WTC11 (cell line): ENCODE results near the gene TMEM127. TPM values are rescaled to one million over a fixed set of nuclear protein-coding genes. Genes with fewer than 3 reads are reported as not detected.

Experiments
- ATAC-seq: fragments of 200-7000 bp; cut with Tn5 transposase; 2 replicates; pipeline ENCODE4 v1.10.0; 2021; ENCODE audit warnings: mild to moderate bottlenecking, moderate library complexity
- CTCF ChIA-PET: fragments of 300-600 bp; sonication (Branson Sonifier 250); formaldehyde crosslinking; loops from one replicate; lab custom pipeline; 2021; ENCODE audit warnings: antibody characterized with exemption; lab: Charles Lee
- POLR2A ChIA-PET: fragments of 350-600 bp; sonication (Branson Sonifier 250); formaldehyde crosslinking; loops from one replicate; lab custom pipeline; 2021; ENCODE audit warnings: antibody characterized with exemption; lab: Charles Lee
- DNase-seq: peaks from one replicate; pipeline ENCODE4 v3.0.0; 2021; ENCODE audit warnings: low spot score
- H3K27ac Mint-ChIP-seq: 2 replicates; pipeline ENCODE4 v1.8.0; 2021; ENCODE audit warnings: mixed read lengths
- H3K27me3 Mint-ChIP-seq: 2 replicates; pipeline ENCODE4 v1.8.0; 2021; ENCODE audit warnings: low read depth, mild to moderate bottlenecking, moderate library complexity, mixed read lengths
- H3K36me3 Mint-ChIP-seq: 2 replicates; pipeline ENCODE4 v1.8.0; 2021; ENCODE audit warnings: mixed read lengths
- H3K4me1 Mint-ChIP-seq: 2 replicates; pipeline ENCODE4 v1.8.0; 2022; ENCODE audit warnings: mixed read lengths
- H3K4me3 Mint-ChIP-seq: 2 replicates; pipeline ENCODE4 v1.8.0; 2021; ENCODE audit warnings: mild to moderate bottlenecking, moderate library complexity, mixed read lengths
- H3K9me3 Mint-ChIP-seq: 2 replicates; pipeline ENCODE4 v1.8.0; 2021; ENCODE audit warnings: mixed read lengths
- AR ChIP-seq: fragments of 250-450 bp; sonication (Bioruptor Pico); IDR thresholded peaks from 2 replicates; pipeline ENCODE4 v1.9.0; 2021; ENCODE audit warnings: mild to moderate bottlenecking
- CBFB ChIP-seq: sonication (generic); formaldehyde crosslinking; IDR thresholded peaks from 2 replicates; pipeline ENCODE4 v1.8.1; 2022; ENCODE audit warnings: mild to moderate bottlenecking, low read depth, missing genetic modification reagents
- CREM ChIP-seq: sonication (generic); formaldehyde crosslinking; IDR thresholded peaks from 2 replicates; pipeline ENCODE4 v1.8.1; 2022; ENCODE audit warnings: mild to moderate bottlenecking, missing genetic modification reagents, moderate library complexity
- ELF4 ChIP-seq: sonication (generic); formaldehyde crosslinking; IDR thresholded peaks from 2 replicates; pipeline ENCODE4 v1.8.1; 2022; ENCODE audit warnings: low read depth, mild to moderate bottlenecking, moderate library complexity, missing genetic modification reagents
- ESRRA ChIP-seq: sonication (generic); formaldehyde crosslinking; IDR thresholded peaks from 2 replicates; pipeline ENCODE4 v1.8.1; 2022; ENCODE audit warnings: mild to moderate bottlenecking, missing genetic modification reagents, borderline replicate concordance
- FOXJ3 ChIP-seq: sonication (generic); formaldehyde crosslinking; IDR thresholded peaks from 2 replicates; pipeline ENCODE4 v1.9.0; 2021; ENCODE audit warnings: missing genetic modification reagents, mild to moderate bottlenecking, borderline replicate concordance
- FOXK1 ChIP-seq: sonication (generic); formaldehyde crosslinking; IDR thresholded peaks from 2 replicates; pipeline ENCODE4 v1.8.0; 2022; ENCODE audit warnings: mild to moderate bottlenecking, moderate library complexity, missing genetic modification reagents
- FOXP1 ChIP-seq: sonication (generic); formaldehyde crosslinking; IDR thresholded peaks from 2 replicates; pipeline ENCODE4 v1.8.0; 2022; ENCODE audit warnings: missing genetic modification reagents, mild to moderate bottlenecking, moderate library complexity, borderline replicate concordance
- FOXP4 ChIP-seq: sonication (generic); formaldehyde crosslinking; IDR thresholded peaks from 2 replicates; pipeline ENCODE4 v1.8.0; 2022; ENCODE audit warnings: mild to moderate bottlenecking, missing genetic modification reagents
- JUN ChIP-seq: sonication (generic); formaldehyde crosslinking; IDR thresholded peaks from 2 replicates; pipeline ENCODE4 v1.8.0; 2023; ENCODE audit warnings: mild to moderate bottlenecking, missing genetic modification reagents
- MXD4 ChIP-seq: fragments of 250-450 bp; sonication (Bioruptor Pico); IDR thresholded peaks from 2 replicates; pipeline ENCODE4 v1.8.0; 2021; ENCODE audit warnings: mild to moderate bottlenecking, moderate library complexity, borderline replicate concordance
- NFATC4 ChIP-seq: fragments of 250-450 bp; sonication (Bioruptor Pico); IDR thresholded peaks from 2 replicates; pipeline ENCODE4 v1.9.0; 2021; ENCODE audit warnings: mild to moderate bottlenecking
- TEAD1 ChIP-seq: sonication (generic); formaldehyde crosslinking; IDR thresholded peaks from 2 replicates; pipeline ENCODE4 v1.8.0; 2022; ENCODE audit warnings: mild to moderate bottlenecking, missing genetic modification reagents
- ZBTB21 ChIP-seq: sonication (generic); formaldehyde crosslinking; IDR thresholded peaks from 2 replicates; pipeline ENCODE4 v1.8.1; 2023; ENCODE audit warnings: mild to moderate bottlenecking, missing genetic modification reagents, borderline replicate concordance
- ZMAT4 ChIP-seq: fragments of 250-450 bp; sonication (Bioruptor Pico); IDR thresholded peaks from 2 replicates; pipeline ENCODE4 v1.9.0; 2021; ENCODE audit warnings: mild to moderate bottlenecking
- ZNF263 ChIP-seq: sonication (generic); formaldehyde crosslinking; IDR thresholded peaks from 2 replicates; pipeline ENCODE4 v1.8.1; 2022; ENCODE audit warnings: low read depth, mild to moderate bottlenecking, moderate library complexity, missing genetic modification reagents
- ZNF416 ChIP-seq: fragments of 250-450 bp; sonication (Bioruptor Pico); IDR thresholded peaks from 2 replicates; pipeline ENCODE4 v1.9.0; 2021; ENCODE audit warnings: mild to moderate bottlenecking, inconsistent platforms
- ZNF671 ChIP-seq: fragments of 250-450 bp; sonication (Bioruptor Pico); IDR thresholded peaks from 2 replicates; pipeline ENCODE4 v1.8.0; 2021; ENCODE audit warnings: mild to moderate bottlenecking
- total RNA-seq: library from RNA; stranded (reverse); gene quantifications from 3 replicates; pipeline ENCODE4 v1.2.3, GENCODE V29; 2021
- TF ChIP-seq, protein P1 (sequence below): fragments of 250-450 bp; sonication (Bioruptor Pico); IDR thresholded peaks from 2 replicates; pipeline ENCODE4 v2.1.2; 2022; ENCODE audit warnings: mild to moderate bottlenecking, moderate library complexity
- TF ChIP-seq, protein P2 (sequence below): sonication (generic); formaldehyde crosslinking; IDR thresholded peaks from 2 replicates; pipeline ENCODE4 v1.8.1; 2023; ENCODE audit warnings: mild to moderate bottlenecking, missing genetic modification reagents
- TF ChIP-seq, protein P3 (sequence below): sonication (generic); formaldehyde crosslinking; IDR thresholded peaks from 2 replicates; pipeline ENCODE4 v1.8.1; 2022; ENCODE audit warnings: missing genetic modification reagents, borderline replicate concordance
- TF ChIP-seq, protein P4 (sequence below): sonication (generic); formaldehyde crosslinking; conservative IDR thresholded peaks from 2 replicates; pipeline ENCODE4 v1.8.1; 2022; ENCODE audit warnings: mild to moderate bottlenecking, missing genetic modification reagents

Gene TMEM127
- total RNA-seq, 1 experiment from 2014 or later = 22.9 TPM

- H3K27ac Mint-ChIP-seq = peak overlapping the region; percentile 16; the same call in 1 of the 2 replicates
- TF ChIP-seq FOXK1 (no peak), CBFB (CRISPR knock-in tag) (no peak), FOXP1 (CRISPR knock-in tag) (no peak), JUN (CRISPR knock-in tag) (no peak), TEAD1 (CRISPR knock-in tag) (no peak), CREM (no peak), FOXP4 (CRISPR knock-in tag) (no peak), ESRRA (CRISPR knock-in tag) (no peak), ZBTB21 (CRISPR knock-in tag) (no peak), MXD4 (CRISPR knock-in tag) (no peak)
- TF ChIP-seq, protein P1, sequence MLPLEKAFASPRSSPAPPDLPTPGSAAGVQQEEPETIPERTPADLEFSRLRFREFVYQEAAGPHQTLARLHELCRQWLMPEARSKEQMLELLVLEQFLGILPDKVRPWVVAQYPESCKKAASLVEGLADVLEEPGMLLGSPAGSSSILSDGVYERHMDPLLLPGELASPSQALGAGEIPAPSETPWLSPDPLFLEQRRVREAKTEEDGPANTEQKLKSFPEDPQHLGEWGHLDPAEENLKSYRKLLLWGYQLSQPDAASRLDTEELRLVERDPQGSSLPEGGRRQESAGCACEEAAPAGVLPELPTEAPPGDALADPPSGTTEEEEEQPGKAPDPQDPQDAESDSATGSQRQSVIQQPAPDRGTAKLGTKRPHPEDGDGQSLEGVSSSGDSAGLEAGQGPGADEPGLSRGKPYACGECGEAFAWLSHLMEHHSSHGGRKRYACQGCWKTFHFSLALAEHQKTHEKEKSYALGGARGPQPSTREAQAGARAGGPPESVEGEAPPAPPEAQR (CRISPR knock-in tag) = no peak
- TF ChIP-seq, protein P2, sequence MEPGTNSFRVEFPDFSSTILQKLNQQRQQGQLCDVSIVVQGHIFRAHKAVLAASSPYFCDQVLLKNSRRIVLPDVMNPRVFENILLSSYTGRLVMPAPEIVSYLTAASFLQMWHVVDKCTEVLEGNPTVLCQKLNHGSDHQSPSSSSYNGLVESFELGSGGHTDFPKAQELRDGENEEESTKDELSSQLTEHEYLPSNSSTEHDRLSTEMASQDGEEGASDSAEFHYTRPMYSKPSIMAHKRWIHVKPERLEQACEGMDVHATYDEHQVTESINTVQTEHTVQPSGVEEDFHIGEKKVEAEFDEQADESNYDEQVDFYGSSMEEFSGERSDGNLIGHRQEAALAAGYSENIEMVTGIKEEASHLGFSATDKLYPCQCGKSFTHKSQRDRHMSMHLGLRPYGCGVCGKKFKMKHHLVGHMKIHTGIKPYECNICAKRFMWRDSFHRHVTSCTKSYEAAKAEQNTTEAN = no peak
- TF ChIP-seq, protein P3, sequence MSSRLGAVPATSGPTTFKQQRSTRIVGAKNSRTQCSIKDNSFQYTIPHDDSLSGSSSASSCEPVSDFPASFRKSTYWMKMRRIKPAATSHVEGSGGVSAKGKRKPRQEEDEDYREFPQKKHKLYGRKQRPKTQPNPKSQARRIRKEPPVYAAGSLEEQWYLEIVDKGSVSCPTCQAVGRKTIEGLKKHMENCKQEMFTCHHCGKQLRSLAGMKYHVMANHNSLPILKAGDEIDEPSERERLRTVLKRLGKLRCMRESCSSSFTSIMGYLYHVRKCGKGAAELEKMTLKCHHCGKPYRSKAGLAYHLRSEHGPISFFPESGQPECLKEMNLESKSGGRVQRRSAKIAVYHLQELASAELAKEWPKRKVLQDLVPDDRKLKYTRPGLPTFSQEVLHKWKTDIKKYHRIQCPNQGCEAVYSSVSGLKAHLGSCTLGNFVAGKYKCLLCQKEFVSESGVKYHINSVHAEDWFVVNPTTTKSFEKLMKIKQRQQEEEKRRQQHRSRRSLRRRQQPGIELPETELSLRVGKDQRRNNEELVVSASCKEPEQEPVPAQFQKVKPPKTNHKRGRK = no peak
- TF ChIP-seq, protein P4, sequence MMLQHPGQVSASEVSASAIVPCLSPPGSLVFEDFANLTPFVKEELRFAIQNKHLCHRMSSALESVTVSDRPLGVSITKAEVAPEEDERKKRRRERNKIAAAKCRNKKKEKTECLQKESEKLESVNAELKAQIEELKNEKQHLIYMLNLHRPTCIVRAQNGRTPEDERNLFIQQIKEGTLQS (CRISPR knock-in tag) = no peak
- peaks cover 76% of the 10 kb centered on the region for H3K4me1 Mint-ChIP-seq
- ChIA-PET CTCF (interaction anchor here (1.0 to 2.9 kb wide), 4 partner anchors 10 to 65 kb away, joined by 3 to 9 read pairs (median 4); partner anchors contain the start of gene ASTL), POLR2A (no interaction called here)
- no peak for ATAC-seq
- DNase-seq = no peak
- peaks cover 16% of the 10 kb centered on the region for H3K36me3 Mint-ChIP-seq
- H3K27me3 Mint-ChIP-seq = no peaks in the 10 kb centered on the region
- H3K4me3 Mint-ChIP-seq = no peak overlapping the region
- H3K9me3 Mint-ChIP-seq = no peaks in the 10 kb centered on the region
Measured at GRCh38 chr2:96203130-96204028, 62.4 kb downstream of the TMEM127 start.

DNA sequence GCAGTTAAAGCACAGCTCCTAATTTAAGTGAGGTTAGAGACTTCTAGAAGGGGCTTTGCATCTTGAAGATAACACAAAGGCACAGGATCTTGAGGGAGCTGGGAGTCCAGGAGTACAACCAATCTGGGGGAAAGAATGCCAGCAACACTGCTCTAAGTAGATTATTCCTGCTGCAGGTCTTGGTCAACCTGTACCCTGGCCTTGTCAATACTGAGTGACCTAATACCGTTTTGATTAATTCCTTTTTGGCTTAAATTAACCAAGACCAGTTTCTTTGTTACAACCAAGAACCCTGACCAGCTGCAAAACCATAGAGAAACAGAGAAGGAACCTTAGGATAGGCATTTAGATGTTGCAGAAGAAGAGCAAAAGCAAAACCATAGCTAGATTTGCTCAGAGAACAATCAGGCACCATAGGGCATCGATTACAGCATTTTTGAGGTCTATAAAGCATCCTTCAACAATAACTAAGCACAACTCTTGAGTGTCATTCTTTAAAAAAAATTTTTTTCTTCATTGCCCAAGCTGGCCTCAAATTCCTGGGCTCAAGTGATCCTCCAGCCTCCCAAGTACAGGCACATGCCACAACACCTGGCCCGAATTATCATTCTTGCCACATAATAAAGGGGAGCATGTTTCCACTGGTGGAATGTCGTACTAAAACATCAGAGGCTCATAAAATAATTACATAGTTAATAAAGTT is 63.5 kb downstream of the TMEM127 start:
- peaks cover 13% of the 10 kb centered on the region for H3K36me3 Mint-ChIP-seq
- ChIA-PET POLR2A (interaction anchor here (1.0 to 1.1 kb wide), 2 partner anchors 10 to 44 kb away, joined by 3 read pairs; no protein-coding TSS in a partner anchor), CTCF (interaction anchor here (1.0 to 2.9 kb wide), 6 partner anchors 11 to 180 kb away, joined by 3 to 9 read pairs (median 6); partner anchors contain the start of gene ASTL)
- peak overlapping the region; percentile 19; the same call in 1 of the 2 replicates for H3K27ac Mint-ChIP-seq
- DNase-seq (no peak), ATAC-seq (no peak)
- peaks cover 70% of the 10 kb centered on the region for H3K4me1 Mint-ChIP-seq
- H3K9me3 Mint-ChIP-seq = no peaks in the 10 kb centered on the region
- H3K27me3 Mint-ChIP-seq = no peaks in the 10 kb centered on the region
- no peak overlapping the region for H3K4me3 Mint-ChIP-seq
- no peak for TF ChIP-seq ZNF671 (CRISPR knock-in tag)
- no peak for TF ChIP-seq ZMAT4 (CRISPR knock-in tag)
- no peak for TF ChIP-seq NFATC4 (CRISPR knock-in tag)
- TF ChIP-seq, protein P4 (CRISPR knock-in tag) = no peak
- TF ChIP-seq ZNF416 (CRISPR knock-in tag) = no peak
- TF ChIP-seq MXD4 (CRISPR knock-in tag) = no peak
- TF ChIP-seq ZNF263 (CRISPR knock-in tag) = no peak
- TF ChIP-seq AR (CRISPR knock-in tag) = no peak
- TF ChIP-seq ELF4 (CRISPR knock-in tag) = no peak
- no peak for TF ChIP-seq FOXJ3 (CRISPR knock-in tag)
